Neural cell (in vitro differentiated cells): ENCODE measurements around the gene PLA2G2E.

Source experiments
- POLR2AphosphoS5 ChIP-seq: IDR thresholded peaks from 2 replicates; pipeline ENCODE4 v1.6.1; 2012
- RAD21 ChIP-seq: fragments of 450-650 bp; conservative IDR thresholded peaks from 2 replicates; pipeline ENCODE4 v1.6.1; 2014; ENCODE audit warnings: antibody characterized with exemption, mild to moderate bottlenecking, moderate library complexity
- TF ChIP-seq, protein P1 (sequence below): fragments of 450-650 bp; IDR thresholded peaks from 2 replicates; pipeline ENCODE4 v1.5.1; 2014; ENCODE audit warnings: antibody characterized with exemption, mild to moderate bottlenecking, moderate library complexity; ENCODE audit not compliant: poor library complexity, severe bottlenecking

DNA sequence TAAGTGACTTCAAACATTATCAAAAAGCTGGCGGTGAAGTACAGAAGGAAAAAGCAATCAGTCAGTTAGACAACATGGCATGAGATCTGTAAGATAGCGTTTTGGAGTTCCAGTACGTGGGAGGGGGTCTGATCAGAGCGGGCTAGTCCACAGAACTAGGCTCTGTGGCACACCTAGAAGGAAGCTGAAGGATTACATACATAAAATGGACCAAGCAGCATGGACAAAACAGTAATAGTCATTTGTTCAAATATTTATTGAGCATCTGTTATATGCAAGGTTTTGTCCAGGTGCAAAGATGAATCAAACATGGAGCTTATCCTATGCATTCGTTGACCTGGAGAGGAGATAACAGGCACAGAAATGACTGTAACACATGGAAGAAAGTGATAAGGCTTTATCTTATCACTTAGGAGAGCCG, 22.9 kb upstream of the PLA2G2E start:
- TF ChIP-seq, protein P1, sequence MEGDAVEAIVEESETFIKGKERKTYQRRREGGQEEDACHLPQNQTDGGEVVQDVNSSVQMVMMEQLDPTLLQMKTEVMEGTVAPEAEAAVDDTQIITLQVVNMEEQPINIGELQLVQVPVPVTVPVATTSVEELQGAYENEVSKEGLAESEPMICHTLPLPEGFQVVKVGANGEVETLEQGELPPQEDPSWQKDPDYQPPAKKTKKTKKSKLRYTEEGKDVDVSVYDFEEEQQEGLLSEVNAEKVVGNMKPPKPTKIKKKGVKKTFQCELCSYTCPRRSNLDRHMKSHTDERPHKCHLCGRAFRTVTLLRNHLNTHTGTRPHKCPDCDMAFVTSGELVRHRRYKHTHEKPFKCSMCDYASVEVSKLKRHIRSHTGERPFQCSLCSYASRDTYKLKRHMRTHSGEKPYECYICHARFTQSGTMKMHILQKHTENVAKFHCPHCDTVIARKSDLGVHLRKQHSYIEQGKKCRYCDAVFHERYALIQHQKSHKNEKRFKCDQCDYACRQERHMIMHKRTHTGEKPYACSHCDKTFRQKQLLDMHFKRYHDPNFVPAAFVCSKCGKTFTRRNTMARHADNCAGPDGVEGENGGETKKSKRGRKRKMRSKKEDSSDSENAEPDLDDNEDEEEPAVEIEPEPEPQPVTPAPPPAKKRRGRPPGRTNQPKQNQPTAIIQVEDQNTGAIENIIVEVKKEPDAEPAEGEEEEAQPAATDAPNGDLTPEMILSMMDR, result no peak
- TF ChIP-seq RAD21 (no peak), POLR2AphosphoS5 (no peak)
